OCI-LY3 (cell line): ENCODE results near the gene STRA8.

Experiments
- CTCF ChIP-seq: fragments of 200-600, 300-600 bp; sonication (generic); IDR thresholded peaks from 2 replicates; pipeline ENCODE4 v1.5.1; 2014; ENCODE audit warnings: antibody characterized with exemption, low read length, low read depth
- EZH2phosphoT487 ChIP-seq: fragments of 200-600 bp; shearing (Covaris generic); IDR thresholded peaks from 2 replicates; pipeline ENCODE4 v1.6.1; 2018; ENCODE audit warnings: antibody characterized with exemption, mixed run types, low read depth

- no peak for TF ChIP-seq CTCF
- no peak for TF ChIP-seq EZH2phosphoT487
Measured at GRCh38 chr7:135213831-135214230, 19.8 kb upstream of the STRA8 start.
